Stomach (tissue), 4 donors: Measurements from ENCODE around the gene SEPTIN1.

Experiments used
- POLR2A ChIP-seq, 4 donors: fragments of 450-650 bp; IDR thresholded peaks; one replicate each; pipeline ENCODE4 v1.6.1; 2016; ENCODE audit warnings: antibody characterized with exemption in 4 of 4, control low read depth in 2 of 4, mild to moderate bottlenecking in 1 of 4, moderate library complexity in 1 of 4
- TF ChIP-seq, protein P1 (sequence below), 7 experiments: fragments of 450-650 bp in 4 of 7; fragments of 200-600 bp in 3 of 7; sonication (generic) in 3 of 7; IDR thresholded peaks; one replicate each; pipeline ENCODE4 v1.5.1; 2016 to 2019; ENCODE audit warnings: antibody characterized with exemption in 7 of 7, control low read depth in 2 of 7, mild to moderate bottlenecking in 1 of 7

DNA sequence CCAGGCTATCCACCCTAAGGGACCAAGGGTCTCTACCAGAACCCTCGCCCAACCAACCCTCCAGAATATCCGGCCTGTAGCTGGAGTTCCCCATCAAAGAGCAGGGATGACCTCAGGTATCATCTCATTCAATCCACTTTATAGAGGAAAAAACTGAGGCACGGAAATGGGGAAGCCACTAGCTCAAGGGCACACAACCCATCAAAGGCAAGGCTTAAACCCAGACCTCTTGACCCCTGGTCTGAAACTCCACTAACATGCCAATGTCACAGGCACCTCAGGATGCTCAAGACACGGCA, 13.6 kb downstream of the SEPTIN1 start:
- TF ChIP-seq POLR2A (IDR thresholded peaks at IDR 0.05): no peak
- TF ChIP-seq, protein P1, sequence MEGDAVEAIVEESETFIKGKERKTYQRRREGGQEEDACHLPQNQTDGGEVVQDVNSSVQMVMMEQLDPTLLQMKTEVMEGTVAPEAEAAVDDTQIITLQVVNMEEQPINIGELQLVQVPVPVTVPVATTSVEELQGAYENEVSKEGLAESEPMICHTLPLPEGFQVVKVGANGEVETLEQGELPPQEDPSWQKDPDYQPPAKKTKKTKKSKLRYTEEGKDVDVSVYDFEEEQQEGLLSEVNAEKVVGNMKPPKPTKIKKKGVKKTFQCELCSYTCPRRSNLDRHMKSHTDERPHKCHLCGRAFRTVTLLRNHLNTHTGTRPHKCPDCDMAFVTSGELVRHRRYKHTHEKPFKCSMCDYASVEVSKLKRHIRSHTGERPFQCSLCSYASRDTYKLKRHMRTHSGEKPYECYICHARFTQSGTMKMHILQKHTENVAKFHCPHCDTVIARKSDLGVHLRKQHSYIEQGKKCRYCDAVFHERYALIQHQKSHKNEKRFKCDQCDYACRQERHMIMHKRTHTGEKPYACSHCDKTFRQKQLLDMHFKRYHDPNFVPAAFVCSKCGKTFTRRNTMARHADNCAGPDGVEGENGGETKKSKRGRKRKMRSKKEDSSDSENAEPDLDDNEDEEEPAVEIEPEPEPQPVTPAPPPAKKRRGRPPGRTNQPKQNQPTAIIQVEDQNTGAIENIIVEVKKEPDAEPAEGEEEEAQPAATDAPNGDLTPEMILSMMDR (IDR thresholded peaks at IDR 0.05): no peak
